SW 1271 (cell line): ENCODE data around the gene ADAT3.

Source experiments
- DNase-seq, 2 experiments: peaks; one replicate each; lab custom pipeline; 2025; lab: John Stamatoyannopoulos, UW

The ADAT3 gene

DNA sequence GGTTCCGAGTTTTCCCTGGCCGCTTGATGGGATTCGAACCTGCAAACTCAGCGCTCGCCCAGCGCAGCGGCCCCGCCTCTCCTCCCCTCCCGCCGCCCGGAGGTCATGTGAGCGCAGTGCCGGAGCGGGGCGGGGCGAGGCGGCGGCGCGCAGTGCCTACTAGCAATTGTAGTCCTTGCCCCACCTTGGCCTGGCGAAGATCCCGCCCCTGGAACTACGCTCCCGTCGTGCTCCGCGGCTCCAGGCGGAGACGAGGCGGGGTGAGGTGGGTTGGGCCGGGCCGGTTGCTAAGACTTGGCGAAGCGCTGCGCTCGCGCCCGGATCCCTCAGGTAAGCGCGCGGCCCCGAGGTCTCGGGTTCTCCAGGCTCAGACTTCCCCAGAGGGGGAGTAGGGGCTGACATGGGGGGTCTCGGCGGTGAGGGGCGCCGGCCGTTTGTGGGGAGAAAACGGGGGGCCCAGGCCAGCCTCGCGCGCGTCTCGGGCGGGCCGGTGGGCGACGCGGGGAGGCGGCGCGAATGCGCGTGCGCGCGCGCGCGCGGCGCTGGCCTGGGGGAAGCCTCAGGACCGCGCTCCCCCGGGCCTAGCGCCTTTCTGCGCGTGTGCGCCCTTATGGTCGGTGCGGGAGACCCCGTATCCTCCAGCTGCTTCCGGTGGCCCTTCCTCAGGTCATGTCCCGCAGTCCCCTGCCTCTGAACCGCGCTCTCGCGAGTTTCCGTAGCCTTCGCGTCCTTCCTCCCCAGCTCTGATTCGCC is at the start of gene ADAT3, which contains the start of gene SCAMP4:
TSS of gene ADAT3 (plus strand) at position 290 of the 753 bp plus-strand sequence. CDS start 6,649 bp downstream, outside the sequence.
TSS of gene SCAMP4 (plus strand) at position 290 of the 753 bp plus-strand sequence. CDS start 9,621 bp downstream, outside the sequence.
- peak; percentile 93 to 97 for DNase-seq

DNA sequence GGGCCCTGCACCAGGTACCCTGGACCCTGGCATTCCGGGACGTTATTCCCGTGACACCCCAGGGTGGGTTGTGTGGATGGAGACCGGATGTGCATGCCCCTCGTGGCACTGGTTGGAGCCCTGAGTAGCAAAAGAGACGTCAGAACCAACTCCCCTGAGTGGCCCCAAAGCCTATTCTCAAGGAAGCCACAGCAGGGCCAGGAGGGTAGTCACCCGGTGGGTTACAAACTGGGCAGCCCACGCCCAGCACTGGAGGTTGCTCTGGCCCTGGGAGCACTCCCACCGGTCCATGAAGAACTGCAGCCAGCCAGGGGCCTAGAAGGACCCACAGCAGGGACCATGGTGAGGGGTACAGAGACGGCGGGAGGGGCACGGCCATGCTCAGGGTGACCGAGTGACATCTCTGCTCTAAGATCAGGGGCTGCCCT is 49.4 kb upstream of the ADAT3 start:
- no peak for DNase-seq

DNA sequence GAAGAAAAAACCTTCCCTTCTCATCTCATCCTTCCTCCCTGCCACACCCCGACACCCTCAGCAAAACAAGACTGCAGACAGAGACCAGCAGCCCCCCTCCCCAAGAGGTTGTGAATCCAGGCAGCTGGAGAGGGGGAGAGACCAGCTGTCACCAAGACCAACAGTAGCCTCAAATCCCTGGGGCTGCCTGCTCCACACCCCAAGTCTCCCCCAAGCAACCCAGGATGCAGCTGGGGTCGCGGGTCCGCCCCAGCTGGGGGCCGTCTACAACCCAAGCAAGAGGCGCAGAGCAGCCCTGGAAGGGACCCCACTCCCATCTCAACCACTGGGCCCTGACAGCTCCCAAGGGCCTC is 48.9 kb upstream of the ADAT3 start:
- no peak for DNase-seq

DNA sequence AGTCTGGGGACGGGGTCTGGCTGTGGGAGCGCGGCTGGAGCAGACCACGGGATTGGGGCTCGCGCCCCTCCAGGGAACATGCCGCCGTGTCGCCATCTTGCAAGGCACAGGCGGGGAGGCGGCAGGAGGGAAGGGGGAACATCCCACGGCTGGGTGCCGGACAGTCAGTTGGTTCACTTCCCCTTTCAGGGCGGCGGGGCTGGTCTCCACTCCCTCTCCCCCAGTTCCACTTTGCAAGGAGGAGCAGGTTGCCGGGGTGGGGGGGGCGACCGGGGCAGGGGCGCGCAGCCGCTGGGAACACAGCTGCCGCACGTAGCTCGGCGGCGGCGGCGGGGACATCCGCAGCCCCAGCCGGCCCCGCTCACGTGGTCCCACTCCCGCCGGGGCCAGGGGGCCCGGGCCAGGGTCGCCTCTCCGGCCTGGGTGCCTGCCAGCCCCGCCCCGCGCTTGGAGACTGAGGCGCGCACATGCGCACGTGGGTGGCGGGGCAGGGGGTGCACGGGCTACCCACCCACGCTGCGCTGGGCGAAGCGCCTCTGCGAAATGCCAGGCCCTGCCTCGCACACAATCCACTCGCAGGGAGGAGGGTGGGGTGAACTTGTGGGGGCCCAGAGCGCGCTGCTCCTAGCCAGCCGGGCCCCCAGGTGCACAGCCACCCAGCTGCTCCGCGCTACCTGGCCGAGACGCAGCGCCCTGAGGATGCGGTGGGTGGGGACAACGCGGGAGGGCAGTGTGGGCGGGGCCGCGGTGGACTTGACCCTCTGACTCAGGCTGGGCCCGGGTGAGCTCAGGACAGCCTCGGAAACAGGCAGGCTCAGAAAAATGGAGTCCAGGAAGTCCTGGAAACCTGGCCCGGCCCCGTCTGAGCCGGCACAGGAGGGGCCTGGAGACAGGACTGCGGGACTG is 48.2 kb upstream of the ADAT3 start:
- peak in 1 of 2 experiments; percentile 36 for DNase-seq

DNA sequence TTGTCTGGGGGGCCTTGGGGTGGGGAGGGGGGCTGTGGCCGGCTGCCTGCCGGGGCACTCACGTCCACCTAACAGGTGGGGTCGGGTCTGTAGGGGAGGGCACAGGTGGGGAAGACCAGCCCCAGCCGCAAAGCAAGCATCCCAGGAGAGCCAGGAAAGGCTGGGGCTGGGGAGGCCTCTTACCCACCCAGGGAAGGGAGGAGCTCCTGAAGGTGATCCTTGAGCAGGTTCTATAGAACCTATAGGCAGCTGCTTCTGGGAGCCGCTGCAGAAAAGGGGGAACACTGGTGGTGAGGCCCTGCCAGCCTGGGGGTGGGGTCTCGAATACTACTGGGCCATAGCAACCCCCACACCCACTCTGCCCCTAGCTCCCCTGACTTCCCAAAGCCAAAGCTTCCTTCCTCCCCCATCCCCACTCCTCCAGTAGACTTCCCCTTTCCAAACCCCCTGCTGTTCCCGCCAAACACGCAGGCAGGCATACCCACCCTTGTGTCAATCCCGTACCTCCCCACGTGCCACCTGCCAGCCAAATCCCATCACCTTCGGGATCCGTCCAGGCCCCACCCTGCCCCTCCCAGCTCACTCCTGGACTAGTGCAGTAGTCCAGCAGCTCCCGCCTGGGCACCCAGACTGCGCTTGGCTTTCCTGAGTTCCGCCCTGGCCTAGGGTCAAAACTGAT is 47.4 kb upstream of the ADAT3 start:
- DNase-seq: no peak

DNA sequence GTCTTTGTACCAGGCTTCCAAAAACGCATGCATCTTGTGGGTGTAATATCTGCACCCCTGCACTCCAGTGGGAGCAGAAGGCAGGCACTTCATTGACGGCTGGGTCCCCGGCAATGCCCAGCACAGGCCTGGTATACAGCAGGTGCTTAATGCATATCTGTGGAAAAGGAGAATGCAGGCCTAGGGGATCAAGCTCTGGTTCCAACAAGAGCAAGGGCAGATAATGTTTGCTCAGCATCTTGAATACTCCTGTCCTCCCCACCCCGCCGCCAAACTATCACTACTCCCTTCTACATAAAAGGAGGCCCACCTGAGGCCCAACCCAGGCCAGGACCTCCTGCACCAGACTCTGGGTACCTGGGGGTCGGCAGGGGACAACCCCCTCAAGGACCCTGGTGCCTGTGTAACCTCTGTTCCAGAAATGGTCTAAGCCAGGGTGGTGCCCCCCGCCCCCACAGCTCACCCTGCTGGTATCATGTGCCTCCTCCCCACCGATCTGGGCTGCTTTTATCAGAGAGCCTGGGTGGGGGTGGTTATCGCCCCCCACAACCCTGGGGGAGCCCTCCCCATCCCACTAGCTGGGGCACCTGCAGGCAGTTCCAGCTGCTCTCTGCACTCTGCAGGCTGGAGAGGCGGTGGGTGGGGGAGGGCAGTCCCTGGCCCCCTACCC is 46.7 kb upstream of the ADAT3 start:
- no peak for DNase-seq

DNA sequence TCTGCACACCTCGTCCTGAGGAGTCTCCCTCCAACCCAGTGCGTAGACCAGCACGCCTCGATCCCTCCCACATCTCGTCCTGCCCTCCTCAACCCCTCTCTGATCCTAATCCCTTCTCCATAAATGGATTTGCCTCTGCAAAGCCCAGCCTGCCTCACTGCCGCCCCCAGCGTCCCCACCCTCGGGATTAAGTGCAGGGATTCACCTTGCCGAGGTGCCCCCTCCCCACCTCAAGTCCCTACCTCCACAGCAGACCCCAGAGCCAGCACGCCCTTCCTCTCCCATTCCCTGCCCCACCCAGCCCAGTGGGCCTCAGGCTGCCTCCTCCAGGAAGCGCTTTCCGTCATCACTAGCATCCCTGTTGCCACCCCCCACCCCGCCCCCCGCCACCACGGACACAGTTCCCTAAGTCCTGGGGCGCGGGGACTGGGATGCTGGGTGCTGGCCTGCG is 45.8 kb upstream of the ADAT3 start:
- no peak for DNase-seq

DNA sequence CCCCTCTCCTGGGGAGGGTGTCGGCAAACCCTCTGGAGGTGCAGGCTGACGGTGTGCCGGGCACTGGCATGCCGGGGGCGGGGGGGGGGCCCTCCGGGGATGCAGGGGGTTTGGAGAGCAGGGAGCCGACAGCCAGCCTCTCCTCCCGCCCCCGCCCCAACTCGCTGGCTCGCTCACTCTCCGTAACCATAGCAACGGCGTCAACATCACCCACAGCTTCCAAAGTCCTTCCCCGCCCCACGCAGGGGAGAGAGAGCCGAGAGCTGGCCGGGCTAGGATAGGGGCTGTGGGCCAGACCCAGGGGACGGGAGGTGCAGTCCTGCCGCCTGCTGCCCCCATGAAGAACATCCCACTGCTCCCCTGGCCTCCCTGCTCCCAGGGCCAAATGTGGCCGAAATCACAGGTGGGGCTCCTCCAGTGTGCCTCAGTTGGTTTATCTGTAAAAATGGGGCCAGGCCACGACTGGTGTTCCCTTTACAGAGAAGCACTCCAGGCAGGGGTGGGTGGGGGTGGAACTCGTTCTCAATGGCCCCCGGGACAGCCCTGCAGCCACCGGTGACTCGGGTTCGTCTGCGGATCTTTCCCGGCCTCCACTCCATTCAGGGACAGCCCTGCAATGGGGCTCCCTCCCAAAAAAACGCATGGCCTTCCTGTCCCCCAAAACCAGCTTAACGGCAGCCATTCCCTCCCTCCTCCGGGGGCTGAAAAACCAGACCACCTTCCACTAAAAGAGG is 45.0 kb upstream of the ADAT3 start:
- no peak for DNase-seq

DNA sequence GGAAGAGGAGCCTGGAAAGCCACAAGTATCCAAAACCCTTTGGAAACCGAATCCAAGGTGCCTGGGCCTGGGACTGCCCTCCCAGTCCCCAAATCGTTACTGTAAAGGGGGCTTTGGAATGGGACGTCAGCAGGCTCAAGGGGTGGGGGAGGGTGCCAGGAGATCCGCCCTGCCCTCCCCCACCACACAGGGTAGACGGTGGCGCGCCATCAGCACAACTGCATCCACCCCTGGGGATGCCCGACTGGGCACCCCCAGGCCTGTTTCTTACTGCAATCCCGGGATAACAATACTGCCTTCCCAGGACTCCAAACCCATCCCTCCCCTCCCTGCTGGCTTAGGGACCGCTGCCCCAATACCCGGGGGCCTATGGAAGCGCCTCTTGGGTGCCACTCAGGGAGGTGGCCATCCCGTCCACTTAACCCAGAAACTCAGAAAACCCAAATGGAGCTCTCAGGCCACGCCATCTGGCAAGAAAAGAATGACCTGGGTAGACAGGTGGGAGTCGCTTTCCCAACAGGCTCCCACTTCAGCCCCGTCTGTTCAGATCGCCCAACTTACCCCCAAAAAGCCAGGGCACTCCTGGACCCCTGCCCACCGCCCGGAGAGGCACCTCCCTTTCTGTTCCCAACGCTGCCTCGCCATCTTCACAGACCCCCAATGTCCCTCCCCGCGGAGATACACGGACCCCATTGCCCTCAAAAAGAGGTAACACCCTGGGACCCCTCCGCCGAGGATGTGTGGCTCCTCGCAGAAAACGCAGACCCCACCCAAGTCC is 44.2 kb upstream of the ADAT3 start:
- no peak for DNase-seq

DNA sequence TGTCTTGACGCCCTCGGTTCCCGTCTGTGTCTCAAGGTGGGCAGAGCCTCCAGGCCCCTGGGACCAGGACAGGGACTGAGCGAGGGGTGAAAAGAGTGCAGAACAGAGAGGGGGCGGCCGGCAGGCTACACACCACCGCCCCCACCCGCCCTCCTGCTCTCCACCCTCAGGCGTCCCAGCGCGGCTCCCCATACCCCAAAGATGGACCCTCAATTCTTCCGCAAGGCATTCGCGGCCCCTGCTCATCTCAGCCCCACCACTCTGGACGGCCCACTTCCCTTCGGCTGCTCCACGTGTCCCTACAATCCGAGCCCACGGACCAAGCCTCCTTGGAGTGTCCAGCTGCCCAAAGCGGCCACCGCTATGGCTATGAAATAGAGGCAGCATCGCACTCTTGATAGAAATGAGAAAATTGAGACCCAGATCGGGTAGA is 43.6 kb upstream of the ADAT3 start:
- peak in 1 of 2 experiments; percentile 28 for DNase-seq

DNA sequence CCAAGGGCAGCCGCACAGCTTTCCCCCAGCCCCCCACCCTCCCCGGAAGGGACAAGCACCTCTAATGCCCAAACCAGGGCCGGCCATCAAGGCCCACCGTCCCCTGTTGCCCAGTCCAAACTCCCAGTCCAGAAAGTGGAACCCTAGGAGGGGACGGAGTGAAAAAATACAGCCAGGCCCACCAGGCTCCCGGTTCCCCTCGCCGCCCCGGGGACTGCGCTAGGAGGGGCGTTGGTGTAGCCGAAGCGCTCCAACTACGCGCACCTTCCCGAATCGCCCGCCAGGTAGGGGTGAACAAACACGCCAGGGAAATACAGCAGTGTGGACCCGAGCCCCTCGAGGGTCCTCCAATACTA is 43.2 kb upstream of the ADAT3 start:
- no peak for DNase-seq

DNA sequence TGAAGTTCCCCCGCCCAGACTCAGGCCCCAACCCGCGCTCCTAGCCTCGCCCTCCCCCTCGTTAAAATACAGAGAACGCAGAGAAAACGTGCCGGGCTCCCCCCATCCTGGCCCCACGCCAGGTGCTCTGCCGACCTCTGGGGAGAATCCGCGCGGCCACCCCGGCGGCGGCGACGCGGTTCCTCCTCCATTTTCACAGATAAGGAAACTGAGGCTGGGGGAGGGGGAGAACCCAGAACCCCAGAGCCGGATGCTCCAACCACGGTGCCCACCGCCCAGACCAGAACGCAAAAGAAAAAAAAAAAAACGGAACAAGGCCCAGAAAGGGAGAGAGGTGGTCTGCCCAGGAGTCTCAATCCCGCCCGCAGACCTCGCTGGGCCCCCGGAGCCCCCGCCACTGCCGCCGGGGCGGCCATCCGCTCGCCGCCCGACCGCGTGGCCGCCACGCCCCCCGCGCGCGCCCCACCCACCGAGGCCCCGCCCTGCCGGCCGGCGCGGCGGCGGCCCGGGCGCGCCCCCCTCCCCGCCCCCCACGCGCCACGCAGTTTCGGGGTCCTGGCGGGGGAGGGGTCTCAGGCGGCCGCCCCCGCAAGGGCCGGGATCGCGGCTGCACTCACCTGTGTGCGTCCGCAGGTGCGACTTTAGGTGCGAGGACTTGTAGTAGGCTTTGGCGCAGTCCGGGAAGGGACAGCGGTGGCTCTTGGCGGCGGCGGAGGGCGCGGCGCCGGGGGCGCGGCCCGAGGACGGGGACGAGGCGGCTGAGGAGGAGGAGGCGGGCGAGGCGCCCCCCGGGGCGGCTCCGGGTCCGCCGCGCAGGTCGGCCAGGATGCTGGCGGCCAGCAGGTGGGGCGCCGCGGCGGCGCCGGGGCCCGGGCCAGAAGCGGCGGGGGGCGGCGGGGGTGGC is 42.5 kb upstream of the ADAT3 start:
- no peak for DNase-seq

DNA sequence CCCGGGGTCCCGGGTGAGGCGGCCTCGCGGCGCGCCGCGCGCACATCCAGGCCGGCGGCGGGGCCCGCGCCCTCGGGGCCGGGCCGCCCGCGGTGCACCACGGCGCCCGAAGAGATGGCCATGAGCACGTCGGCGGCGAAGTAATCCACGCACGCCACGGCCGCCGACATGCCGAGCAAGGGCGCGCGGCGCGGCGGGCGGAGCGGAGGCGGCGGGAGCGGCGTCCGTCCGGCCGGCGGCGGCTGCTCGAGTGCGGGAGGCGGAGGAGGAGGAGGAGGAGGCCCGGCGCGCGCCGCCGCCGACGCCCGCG is 41.9 kb upstream of the ADAT3 start, which contains the start of gene KLF16:
TSS of gene KLF16 (minus strand) at position 252 of the 310 bp plus-strand sequence. CDS start at position 170, 82 bp downstream.
- no peak for DNase-seq

DNA sequence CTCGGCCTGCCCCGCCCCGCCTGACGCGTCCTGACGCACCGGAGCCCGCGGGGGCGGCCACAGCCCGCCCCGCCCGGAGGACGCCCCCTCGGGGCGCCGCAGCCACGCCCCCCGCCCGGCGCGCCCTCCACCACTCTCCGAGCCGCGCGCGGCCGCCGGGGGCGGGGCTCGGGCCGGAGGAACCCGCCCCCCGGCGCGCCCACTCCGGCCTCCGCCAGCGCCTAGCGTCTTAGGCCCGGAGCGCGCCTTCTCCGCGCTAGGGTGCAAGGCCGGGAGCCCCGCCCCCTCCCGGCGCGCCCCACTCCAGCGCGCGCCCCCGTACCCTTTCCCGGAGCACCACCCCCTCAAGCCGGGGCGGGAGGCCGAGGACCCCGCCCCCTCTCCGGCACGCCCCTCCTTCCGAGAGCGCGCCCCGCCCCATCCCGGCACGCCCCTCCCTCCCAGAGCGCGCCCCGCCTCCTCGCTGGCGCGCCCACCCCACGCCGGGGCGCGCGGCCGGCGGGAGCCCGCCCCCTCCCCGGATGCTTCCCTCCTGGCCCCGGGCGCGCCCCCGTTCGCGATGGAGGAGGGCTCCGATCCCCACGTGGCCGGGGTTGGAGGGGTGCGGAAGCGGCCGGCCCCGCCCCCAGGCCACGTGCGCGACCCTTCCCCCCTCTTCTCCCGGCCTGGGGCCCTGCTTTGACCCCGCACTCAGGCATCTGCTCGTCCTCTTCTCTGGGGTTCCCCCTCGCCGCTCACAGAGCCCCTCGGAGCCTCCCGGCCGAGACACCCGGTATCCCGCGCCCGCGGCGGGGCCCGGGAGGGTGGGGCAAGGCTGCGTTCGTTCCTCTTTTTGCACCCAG is 41.3 kb upstream of the ADAT3 start:
- peak; percentile 78 to 88 for DNase-seq

DNA sequence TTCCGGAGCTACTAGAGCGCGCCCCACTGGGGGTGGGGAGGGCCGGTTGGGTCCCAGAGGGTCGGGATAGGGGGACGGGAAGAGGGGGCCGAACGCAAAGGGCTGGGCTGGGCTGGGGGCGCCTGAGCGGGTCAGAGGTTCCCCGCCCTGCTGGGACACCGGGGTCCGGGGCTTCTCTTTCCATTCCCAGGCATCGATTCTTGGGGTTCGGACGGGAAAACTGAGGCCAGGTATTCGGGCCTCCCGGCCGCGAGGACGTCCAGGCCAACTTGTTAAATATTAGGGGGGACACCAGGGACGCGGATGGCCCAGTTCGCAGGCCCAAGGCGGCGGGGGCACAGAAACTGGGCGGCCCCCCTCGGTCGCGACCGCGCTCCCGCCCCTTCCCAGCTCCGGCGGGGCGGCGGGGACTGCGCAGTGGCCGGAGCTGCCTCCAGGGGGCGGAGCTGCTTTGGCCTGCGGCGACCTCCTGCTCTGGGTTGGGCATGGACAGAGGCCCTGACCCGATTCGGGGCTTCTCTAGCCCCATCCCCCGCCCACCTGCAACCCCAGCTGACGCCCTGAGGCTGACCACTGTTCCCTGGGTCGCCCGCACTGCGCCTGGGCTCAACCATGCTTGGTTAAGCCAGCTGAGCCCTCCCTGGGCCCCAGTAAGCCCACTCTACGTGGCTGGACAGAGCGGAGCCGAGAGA is 40.6 kb upstream of the ADAT3 start:
- peak in 1 of 2 experiments; percentile 56 for DNase-seq

DNA sequence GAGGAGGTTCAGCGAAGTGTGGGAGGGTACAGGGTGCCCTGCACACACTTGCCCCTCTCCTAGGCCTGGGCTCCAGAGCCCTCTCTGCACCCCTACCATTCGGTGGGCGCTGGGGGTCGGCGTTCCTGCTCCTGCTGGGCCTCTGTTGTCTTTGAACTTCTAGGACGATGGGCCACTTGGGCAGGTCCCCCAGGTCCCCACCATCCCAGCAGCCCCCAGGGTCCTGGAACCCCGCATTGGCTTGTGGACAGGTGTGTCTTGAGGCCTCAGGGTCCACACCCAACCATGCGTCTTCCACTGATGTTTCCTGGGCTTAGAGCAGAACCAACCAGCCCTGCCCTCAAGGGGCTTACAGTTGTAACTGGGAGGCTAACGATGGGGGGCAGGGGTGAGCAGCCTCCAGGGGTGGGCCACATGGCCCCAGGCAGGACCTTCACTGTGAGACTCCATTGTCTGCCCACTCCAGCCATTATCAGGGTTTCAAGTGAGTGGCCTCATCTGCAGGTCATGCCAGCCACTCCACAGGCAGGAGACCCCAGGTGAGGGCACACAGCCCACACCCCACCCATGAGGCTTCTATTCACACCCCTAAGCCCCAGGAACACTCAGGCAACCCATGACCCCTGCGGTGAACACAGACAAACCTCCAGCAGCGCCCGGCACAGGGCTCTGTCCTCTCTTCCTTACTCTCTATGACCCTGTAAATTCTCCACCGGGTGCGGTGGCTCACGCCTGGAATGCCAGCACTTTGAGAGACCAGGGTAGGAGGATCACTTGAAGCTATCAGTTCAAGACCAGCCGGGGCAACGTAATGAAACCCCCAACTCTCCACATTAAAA is 39.8 kb upstream of the ADAT3 start:
- DNase-seq: no peak
